ENCODE measurements around the gene BEGAIN. TPM values are rescaled to one million over a fixed set of nuclear protein-coding genes. Genes with fewer than 3 reads are reported as not detected.

BEGAIN gene
- total and polyA plus RNA-seq, 2 of the 8 experiments (the other 6 are each of a cell fraction or from before 2014, with no cell fraction given), result 2.9 to 3.0 TPM

DNA sequence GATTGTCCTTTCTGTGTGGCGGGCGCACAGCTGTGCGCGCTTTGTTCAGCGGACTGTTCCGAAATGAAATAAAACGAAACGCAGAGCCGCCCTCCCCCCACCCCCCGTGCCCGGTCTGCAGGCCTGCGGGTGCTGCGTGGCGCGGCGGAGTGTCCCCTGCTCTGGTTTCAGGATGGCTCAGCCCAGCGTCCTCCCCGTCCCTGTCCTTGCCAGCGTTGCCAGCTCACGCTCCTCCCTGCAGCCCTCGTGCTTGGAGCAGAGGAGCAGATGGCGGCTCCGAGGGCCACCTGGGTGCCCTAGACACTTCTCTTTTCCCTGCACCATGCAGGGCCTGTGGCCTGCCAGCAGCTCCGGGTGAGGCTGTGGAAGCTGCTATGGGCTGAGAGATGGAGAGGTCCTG lies 17.5 kb upstream of the BEGAIN start (continued):
- TF ChIP-seq, protein P1, sequence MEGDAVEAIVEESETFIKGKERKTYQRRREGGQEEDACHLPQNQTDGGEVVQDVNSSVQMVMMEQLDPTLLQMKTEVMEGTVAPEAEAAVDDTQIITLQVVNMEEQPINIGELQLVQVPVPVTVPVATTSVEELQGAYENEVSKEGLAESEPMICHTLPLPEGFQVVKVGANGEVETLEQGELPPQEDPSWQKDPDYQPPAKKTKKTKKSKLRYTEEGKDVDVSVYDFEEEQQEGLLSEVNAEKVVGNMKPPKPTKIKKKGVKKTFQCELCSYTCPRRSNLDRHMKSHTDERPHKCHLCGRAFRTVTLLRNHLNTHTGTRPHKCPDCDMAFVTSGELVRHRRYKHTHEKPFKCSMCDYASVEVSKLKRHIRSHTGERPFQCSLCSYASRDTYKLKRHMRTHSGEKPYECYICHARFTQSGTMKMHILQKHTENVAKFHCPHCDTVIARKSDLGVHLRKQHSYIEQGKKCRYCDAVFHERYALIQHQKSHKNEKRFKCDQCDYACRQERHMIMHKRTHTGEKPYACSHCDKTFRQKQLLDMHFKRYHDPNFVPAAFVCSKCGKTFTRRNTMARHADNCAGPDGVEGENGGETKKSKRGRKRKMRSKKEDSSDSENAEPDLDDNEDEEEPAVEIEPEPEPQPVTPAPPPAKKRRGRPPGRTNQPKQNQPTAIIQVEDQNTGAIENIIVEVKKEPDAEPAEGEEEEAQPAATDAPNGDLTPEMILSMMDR (IDR thresholded peaks at IDR 0.05; ENCODE audit: control extremely low read depth in 1 of 3, insufficient read depth in 1 of 3, low read depth in 1 of 3, low read length in 3 of 3), result no peak
- TF ChIP-seq SAP30 (IDR thresholded peaks at IDR 0.05; ENCODE audit: insufficient read depth, insufficient replicate concordance, low read length) (no peak), CHD1 (IDR thresholded peaks at IDR 0.05; ENCODE audit: low read depth, low read length) (no peak), EZH2 (IDR thresholded peaks at IDR 0.05; ENCODE audit: low read depth, low read length, severe bottlenecking) (no peak), JUND (IDR thresholded peaks at IDR 0.05; ENCODE audit: low read length) (no peak), POLR2AphosphoS5 (IDR thresholded peaks at IDR 0.05; ENCODE audit: low read depth, low read length) (no peak), SIX5 (IDR thresholded peaks at IDR 0.05; ENCODE audit: low read depth, low read length) (no peak)

Measured in H1 (cell line).